GM23248 (cell line): Measurements from ENCODE around the gene RNF214.

ENCODE experiments used
- EZH2 ChIP-seq: fragments of 200-600 bp; sonication (generic); IDR thresholded peaks from 2 replicates; pipeline ENCODE4 v1.6.1; 2018; ENCODE audit warnings: antibody characterized with exemption, mild to moderate bottlenecking; ENCODE audit not compliant: insufficient read depth, poor library complexity, severe bottlenecking
- EZH2phosphoT487 ChIP-seq: fragments of 200-600 bp; sonication (generic); IDR thresholded peaks from 2 replicates; pipeline ENCODE4 v1.6.1; 2018; ENCODE audit warnings: antibody characterized with exemption, moderate library complexity, mild to moderate bottlenecking, low read depth; ENCODE audit not compliant: insufficient read depth

DNA sequence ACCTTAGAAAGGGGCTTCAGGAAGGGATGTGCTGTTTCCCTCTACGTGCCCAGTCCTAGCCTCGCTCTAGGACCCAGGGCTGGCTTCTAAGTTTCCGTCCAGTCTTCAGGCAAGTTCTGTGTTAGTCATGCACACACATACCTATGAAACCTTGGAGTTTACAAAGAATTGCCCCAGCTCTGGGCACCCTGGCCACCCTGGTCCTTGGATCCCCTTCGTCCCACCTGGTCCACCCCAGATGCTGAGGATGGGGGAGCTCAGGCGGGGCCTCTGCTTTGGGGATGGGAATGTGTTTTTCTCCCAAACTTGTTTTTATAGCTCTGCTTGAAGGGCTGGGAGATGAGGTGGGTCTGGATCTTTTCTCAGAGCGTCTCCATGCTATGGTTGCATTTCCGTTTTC lies 35.5 kb upstream of the RNF214 start:
- no peak for TF ChIP-seq EZH2phosphoT487
- no peak for TF ChIP-seq EZH2
